GM19324 (cell line): ENCODE measurements around the gene PLPPR5.
"Not testable (repeated sequence)": the region's sequence is repeated elsewhere in the genome, so short reads cannot be mapped to it uniquely, and the experiment has no call there.

Experiments
- ATAC-seq: cut with Tn5 transposase; IDR thresholded peaks from one replicate; pipeline ENCODE4 v1.9.1; 2021; ENCODE audit warnings: mild to moderate bottlenecking, moderate library complexity; ENCODE audit not compliant: unreplicated experiment, low FRiP score

PLPPR5 gene

DNA sequence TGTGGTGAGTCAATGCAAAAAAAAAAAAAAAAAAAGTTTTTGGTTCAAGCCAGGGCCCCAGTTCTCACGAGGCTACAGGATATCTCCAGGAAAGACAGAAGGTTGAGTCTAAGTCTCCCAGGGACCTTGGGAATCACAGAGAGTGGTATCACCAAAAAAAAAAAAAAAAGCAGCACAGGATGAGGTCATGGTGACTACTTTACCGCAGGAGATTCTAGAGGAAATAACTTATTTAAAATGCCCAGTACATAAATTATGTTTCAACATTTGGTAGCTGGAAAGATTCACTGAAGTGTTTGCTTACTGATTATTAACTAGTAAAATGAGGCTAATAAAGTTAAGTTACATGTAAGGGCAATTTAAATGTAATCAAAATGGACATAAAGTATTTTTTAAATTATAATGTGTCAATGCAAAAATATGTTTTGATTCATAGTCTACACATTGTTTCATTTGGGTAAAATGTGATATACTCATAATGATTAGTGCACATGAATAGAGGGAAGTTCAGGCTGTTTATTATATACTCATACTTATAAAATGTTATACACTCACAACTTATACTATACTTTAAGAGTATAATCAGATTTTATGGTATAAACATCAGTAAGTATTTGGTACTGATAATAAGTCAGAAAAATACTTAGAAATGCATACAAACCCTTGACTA, 84.1 kb downstream of the PLPPR5 start:
- no peak for ATAC-seq

DNA sequence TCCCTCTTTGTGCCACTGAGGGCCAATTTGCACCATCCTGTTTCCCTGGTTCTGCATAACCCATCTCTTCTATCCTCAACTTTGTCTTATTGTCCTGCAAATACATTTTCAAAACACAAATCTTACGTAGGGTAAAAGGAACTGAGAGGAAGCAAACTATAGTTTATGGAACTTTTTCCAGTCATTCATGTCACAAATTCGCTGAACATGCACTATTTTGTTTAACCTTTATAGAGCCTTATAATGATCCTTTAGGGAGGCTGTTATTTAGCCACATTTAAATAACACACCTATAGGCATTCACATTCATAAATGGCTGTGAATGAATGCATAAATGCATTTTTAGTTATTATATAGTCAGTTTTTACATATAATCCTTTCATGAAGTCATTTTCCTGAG, 85.0 kb downstream of the PLPPR5 start:
- ATAC-seq = no peak

DNA sequence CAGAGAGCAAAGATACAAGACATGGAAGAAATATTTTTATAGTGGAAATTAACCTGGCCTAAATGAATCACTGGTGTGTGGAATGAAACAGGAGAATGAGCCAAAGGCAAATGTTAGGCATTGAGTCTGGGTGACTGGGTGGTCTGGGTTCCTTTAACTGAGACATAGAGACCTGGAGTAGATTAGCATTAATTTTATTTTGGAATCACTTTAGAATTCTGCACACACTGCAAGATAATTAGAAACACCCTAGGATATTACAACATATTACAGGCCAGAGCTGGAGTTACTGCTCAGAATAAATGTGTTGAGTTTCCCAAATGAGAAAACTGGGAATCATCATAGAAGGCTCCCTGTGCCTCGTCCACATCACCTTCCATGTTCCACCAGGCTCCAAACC, 85.5 kb downstream of the PLPPR5 start:
- ATAC-seq = no peak

DNA sequence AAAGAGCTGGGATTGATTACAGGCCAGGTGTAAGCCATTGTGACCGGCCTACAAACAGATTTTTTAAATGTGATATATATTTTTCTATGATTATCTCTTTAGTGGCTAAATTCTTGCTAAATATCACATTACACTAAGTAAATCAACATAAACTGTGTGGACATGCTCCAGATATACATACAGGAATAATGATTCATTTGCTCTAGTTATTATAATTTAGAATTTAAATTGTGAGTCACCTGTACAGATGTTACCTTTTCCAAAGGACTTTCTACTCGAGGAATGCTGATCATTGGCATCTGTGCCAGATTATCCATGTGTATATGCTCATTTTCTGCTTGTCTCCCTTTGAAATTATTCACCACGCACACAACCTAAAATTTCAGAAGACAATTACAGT, 90.1 kb downstream of the PLPPR5 start:
- no peak for ATAC-seq

DNA sequence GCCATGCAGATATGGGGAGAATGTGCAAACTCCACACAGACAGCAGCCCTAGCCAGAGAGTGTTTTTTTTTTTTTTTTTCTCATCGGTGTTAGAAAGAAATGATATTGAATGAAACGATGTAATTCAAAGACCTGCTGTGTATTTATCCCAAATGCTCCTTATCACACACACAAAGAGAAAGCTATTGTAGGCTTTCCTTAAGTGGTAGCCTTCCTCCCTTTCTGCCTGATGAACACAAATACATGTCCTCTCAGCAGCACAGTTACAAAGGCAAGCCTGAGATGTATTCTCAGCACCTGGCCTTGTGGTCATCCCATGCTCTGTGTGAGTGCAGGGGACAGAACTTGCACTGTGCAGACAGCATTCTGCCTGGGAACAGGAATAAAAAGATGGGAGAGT, 93.8 kb downstream of the PLPPR5 start:
- no peak for ATAC-seq

DNA sequence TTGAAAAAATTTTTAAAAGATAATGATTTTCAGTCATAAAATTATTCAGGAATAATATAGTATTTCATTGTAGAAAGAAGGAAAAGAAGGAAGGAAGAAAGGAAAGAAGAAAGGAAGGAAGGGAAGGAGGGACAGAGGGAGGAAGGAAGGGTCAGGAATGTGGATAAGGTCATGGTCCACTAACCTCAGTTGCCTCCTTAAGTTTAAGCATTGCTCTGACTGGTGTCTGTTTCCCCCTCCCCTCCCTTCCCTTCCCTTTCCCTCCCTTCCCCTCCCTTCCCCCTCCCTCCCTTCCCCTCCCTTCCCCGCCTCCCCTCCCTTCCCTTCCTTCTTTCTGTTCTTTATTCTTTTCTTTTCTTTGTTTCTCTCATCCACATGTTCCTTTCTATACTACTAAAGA, 95.7 kb downstream of the PLPPR5 start:
- ATAC-seq = no peak

DNA sequence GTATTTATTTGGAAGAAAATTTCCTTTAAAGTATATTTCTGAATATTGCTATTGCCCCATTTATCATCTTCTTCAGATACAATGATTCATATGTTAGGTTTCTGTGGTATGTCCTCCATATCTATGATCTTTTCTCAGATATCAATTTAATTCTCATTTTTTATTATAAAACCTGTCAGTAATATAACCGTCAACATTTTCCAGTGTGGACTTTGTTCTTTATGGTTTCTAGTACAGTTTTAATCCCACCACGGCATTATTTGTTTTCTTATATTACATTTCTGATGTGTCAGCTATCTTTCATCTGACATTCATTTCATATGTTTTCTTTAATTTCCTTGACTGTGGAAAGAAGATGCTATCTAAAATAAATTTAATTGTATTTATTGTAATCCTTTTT, 97.9 kb downstream of the PLPPR5 start:
- ATAC-seq = no peak

DNA sequence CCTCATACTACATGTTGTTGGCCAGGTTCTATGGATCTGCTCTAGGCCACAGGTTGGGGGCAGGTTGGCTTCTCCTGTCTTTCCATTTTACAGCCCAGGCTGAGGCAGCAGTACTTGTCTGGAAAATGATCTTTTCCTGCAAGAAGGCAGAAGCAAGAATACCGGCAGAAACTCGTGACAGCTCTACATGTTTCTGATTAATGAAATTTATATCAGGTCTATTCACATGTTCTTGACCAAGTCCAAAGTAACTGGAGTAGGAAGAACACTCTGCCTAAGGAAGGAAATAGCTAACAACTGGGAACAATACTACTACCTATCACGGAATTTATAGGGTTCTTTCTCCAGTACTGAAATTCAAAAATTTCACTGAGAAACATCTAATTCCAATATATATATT, 98.3 kb downstream of the PLPPR5 start:
- ATAC-seq = no peak

DNA sequence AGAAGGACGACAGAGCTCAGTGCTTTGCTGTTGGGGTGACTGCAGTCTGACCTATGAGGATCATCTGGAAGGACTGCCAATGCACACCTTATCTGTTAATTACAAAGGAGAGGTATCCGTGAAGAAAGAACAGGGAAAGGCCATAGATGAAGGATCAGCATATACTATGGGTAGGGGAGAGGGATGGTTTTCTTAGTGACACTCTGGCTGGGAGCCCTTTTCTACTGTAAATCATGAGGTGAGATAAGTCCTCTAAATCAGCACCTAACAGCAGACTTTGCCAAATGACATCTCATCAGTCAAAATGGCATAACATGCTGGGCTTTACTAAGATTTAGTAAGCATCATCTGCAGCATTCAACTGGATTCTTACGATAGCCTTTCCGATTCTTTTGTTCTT, 100.0 kb downstream of the PLPPR5 start:
- no peak for ATAC-seq

DNA sequence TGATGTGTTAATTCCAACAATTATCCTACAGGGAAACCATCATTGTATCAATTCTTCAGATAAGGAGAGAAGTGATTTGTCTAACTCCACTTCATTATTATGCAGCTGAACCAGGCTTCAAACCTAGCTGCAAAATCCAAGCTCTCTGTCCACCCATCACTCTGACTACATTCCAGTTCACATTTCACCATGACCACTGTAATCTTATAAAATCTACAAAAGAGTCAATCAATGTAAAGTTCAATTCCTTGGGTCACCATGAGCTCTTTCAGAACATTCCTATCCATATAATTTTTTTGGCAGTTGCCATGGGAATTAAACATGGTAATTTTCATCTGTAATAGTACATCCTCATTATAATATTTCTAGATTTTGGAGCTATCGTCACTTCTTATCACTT, 100.9 kb downstream of the PLPPR5 start:
- no peak for ATAC-seq

DNA sequence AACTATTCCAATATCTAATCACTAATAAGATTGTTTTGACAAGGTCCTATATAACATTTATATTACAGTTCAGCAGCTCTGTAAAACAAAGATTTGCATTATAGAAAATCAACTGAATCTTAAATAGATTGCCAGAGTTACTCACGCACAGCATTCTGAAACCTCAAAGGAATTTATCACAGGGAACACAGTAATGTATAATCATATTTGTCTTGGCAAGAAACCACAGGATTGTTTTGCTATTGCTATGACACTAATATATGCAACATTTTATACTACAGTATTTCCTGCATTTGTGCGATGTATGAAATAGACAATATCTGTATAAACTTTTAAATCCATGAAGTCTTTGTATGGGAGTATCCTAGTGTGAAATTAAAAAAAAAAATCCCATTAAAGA, 101.4 kb downstream of the PLPPR5 start:
- no peak for ATAC-seq

DNA sequence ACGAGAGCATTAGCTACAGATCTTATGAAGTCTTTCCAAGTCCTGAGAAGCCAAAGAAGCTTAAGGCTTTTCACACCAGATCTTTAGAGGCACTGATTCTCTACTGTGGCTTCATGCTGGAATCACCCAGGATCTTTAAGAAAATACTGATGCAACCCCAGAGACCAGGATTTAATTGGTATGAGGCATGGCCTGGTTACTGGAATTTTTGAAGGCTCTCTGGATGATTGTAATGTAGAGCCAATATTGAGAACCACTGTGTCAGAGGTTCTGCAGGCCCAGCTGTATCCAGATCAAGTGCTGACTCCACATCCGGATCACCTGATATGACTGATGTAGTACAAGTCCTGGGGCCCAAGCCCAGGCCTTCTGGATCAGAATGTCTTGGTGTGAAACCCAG, 105.7 kb downstream of the PLPPR5 start:
- ATAC-seq = no peak

DNA sequence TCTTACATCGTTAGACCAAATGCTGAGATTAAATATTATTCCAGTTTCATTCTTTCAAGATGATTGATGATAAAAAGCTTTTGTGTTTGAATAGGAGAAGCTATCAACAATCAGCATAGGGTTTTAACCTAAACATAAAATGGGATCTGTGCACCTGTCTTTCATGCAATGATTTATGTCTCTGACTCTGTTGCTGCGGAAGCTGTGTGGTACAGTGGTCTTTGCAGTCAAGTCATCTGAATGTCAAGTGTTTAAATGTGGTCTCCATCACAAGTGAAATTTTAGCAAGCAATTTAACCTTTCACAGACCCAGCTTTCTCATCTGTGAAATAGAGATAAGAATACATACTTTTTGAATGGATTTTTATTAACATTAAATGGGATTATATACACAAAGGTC, 107.2 kb downstream of the PLPPR5 start:
- ATAC-seq = no peak

DNA sequence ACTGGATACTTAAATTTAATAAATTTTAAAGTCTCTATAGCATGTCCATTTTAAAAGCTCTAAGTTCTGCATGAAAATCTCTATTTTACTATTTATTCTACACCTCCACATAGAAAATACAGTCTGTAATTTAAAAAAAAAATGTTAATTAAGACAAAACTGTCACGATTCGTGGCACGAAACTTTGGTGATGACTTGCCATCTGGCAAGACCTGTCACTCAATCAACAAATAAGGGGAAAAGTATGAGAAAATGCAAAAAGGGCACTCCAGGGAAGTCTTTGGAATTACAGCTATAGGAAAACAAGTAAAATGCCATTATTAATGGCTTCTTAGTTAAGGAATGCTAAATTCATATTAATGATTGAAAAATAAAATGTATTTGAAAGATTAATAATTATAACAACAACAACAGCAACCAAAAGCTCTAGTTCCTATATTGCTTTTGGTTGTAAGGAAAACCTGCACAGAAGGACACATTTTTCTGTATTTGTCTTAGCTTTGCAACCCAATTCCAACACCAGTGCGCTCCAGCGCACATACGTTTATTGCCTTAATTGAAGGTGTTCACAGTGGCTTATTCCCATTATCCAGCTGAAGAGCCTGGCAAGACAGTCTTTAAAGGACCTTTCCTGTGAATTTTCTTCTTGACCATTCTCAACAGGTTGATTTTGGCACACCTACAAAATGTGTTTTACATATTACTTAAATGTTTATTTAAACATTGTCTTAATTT, 107.8 kb downstream of the PLPPR5 start:
- no peak for ATAC-seq

DNA sequence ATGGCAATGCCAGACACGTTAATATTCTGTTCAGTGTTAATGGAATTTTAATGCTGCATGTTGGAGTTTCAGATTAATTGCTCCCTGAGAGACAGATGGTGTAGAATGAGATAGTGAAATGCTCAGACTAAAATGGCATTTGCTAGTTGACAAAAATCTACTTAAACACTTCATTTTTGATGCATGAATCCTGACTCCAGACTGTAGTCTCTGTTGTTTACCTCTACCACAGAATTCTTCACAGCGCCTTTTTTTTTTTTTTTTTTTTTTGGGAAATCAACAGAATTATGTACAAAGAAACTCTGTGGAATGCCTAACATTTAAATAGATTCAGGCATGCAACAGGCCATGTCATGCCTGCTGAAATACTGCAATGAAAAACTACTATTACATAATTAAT, 111.3 kb downstream of the PLPPR5 start:
- no peak for ATAC-seq

DNA sequence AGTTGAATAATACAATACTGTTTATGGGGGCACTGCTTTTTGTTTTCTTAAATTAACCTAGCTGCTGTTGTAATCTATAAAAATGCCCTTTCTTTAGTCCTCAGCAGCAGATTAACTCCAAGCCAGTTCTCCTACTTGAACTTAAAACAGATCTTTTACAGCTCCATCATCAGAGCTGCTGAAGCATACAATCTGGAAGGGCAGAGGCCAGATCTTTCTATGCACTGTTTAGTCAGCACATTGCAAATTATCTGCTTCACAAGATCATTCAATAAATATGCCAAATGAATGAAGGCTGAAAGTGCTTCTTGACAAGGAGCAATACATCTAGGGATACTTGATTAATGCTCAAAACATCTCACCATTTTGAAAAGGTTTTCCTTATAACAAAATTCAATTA, 115.8 kb downstream of the PLPPR5 start:
- no peak for ATAC-seq

DNA sequence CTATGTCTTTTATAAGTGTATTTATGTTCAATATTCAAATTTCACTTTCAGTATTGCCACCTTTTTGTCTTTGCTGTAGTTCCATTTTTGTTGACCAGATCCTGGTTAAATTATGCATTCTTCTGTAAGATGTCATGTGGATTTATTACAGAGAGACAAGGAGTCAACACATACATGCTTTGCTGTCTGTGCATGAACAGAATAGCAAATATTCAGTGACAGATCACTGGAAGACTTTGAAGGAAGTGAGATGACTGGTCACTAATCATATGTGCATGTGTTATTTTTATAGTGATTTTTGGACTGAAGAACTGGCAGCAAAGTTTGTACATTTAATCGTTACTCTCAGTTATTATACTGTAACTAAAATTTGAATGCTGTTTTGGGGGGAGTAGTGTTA, 117.2 kb downstream of the PLPPR5 start:
- no peak for ATAC-seq

DNA sequence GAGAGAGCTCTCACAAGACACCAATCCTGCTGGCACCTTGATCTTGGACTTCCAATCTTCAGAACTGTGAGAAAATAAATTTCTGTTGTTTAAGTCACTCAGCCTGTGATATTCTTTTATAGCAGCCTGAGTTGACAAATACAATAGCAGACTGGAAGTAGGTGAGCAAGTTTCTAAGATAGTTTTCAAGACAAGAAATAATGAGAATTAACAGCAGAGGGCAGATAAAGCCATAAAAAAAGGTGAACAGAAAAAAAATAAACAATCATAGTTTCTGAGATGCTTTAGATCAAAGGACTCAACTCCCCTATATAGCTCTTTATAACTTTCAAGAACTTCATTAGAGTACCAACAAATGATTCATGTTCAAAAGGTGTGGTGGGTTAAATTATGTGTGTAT, 119.8 kb downstream of the PLPPR5 start:
- ATAC-seq = no peak

DNA sequence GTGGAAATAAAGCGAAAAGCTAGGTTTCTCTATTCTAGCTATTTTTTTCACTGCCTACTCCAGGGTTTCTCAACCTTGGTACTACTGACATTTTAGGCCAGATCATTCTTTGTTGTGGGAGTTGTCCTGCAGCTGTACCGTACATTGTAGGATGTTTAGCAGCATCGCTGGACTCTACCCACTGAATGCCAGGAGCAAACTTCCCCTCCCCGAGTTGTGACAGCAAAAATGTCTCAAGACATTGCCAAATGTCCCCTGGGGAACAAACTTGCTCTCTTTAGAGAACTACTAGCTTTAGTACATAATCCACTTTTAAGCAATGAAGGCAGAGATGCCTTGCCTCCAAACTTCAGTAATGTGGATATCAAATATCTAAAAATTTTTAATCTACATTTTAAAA, 122.8 kb downstream of the PLPPR5 start:
- no peak for ATAC-seq

DNA sequence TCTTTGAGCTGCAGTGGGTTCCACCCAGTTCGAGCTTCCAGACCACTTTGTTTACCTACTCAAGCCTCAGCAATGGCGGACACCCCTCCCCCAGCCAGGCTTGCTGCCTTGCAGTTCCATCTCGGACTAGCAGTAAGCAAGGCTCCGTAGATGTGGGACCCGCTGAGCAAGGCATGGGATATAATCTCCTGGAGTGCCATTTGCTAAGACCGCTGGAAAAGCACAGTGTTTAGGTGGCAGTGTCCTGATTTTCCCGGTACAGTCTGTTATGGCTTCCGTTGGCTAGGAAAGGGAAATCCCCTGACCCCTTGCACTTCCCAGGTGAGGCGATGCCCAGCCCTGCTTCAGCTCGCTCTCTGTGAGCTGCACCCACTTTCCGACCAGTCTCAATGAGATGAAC, 123.4 kb downstream of the PLPPR5 start:
- ATAC-seq = not testable (repeated sequence)

DNA sequence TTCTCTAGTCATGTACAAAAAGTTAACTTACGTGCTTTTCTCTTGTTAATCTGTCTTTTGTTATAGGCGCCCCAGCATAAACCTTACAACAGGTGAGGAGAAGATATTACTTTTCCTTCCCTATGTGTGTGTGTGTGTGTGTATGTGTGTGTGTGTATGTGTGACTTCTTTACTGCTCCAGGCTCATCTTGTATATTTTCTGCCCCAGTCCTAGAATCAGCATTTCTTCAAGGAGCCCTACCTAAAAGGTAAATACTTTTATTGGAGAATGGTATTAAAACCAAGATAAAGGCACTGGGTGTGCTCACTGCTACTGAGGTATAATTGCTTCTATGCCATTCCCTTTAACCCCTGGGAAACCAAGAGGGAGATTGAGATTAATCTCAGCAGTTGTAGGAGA, 129.8 kb downstream of the PLPPR5 start:
- no peak for ATAC-seq
